GM18868 (cell line): ENCODE data around the gene RNF187.

ENCODE experiments used
- ATAC-seq: cut with Tn5 transposase; IDR thresholded peaks from one replicate; pipeline ENCODE4 v1.9.1; 2021; ENCODE audit warnings: mild to moderate bottlenecking, moderate library complexity; ENCODE audit not compliant: unreplicated experiment

The RNF187 gene

GRCh38 chr1:228507961-228508652 lies 20.9 kb downstream of the RNF187 start:
- no peak for ATAC-seq

GRCh38 chr1:228508840-228509415 lies 21.7 kb downstream of the RNF187 start:
- no peak for ATAC-seq

- ATAC-seq = no peak
These were observed 23.1 kb downstream of the RNF187 start for GRCh38 chr1:228510101-228510802.

- ATAC-seq = no peak
These were observed 23.7 kb downstream of the RNF187 start for GRCh38 chr1:228510803-228511413.

GRCh38 chr1:228511546-228512445 lies 24.6 kb downstream of the RNF187 start:
- ATAC-seq = no peak

- no peak for ATAC-seq
These were observed 25.6 kb downstream of the RNF187 start for GRCh38 chr1:228512781-228513198.

GRCh38 chr1:228513236-228513900 lies 26.2 kb downstream of the RNF187 start:
- ATAC-seq = no peak

- ATAC-seq = no peak
These were observed 27.2 kb downstream of the RNF187 start for GRCh38 chr1:228514421-228514820.

- ATAC-seq = no peak
These were observed 28.1 kb downstream of the RNF187 start for GRCh38 chr1:228515200-228515834.

GRCh38 chr1:228517655-228518054 lies 30.5 kb downstream of the RNF187 start:
- no peak for ATAC-seq

- no peak for ATAC-seq
These were observed 40.4 kb downstream of the RNF187 start for GRCh38 chr1:228527596-228527995.

- ATAC-seq = no peak
These were observed 41.4 kb downstream of the RNF187 start for GRCh38 chr1:228528612-228529011.

GRCh38 chr1:228530086-228530758 lies 43.0 kb downstream of the RNF187 start:
- no peak for ATAC-seq

GRCh38 chr1:228530951-228531731 lies 44.0 kb downstream of the RNF187 start:
- no peak for ATAC-seq

- no peak for ATAC-seq
These were observed 51.6 kb downstream of the RNF187 start for GRCh38 chr1:228538831-228539230.

GRCh38 chr1:228540161-228540917 lies 53.2 kb downstream of the RNF187 start:
- no peak for ATAC-seq

- no peak for ATAC-seq
These were observed 54.5 kb downstream of the RNF187 start for GRCh38 chr1:228541725-228542124.

- no peak for ATAC-seq
These were observed 55.2 kb downstream of the RNF187 start for GRCh38 chr1:228542376-228542775.
